ENCODE data around the gene KIF13A.
"Not testable (repeated sequence)": the region's sequence is repeated elsewhere in the genome, so short reads cannot be mapped to it uniquely, and the experiment has no call there.

Gene KIF13A

GRCh38 chr6:17985934-17986655 lies 1.3 kb downstream of the KIF13A start:
- peaks cover 4% of the 10 kb centered on the region; the same call in 1 of the 2 replicates for H3K36me3 ChIP-seq
- H3K27me3 ChIP-seq, result peaks cover 27% of the 10 kb centered on the region
- TF ChIP-seq Cebpa-rat (IDR thresholded peaks at IDR 0.05), result no peak
- H3K4me3 ChIP-seq, result peak overlapping the region; percentile 84
- H4K20me1 ChIP-seq, result peaks cover 23% of the 10 kb centered on the region
- H3K4me1 ChIP-seq, result peaks cover 25% of the 10 kb centered on the region
- H3K4me2 ChIP-seq, result peak overlapping the region; percentile 88
- no peak overlapping the region for H3K27ac ChIP-seq
- H3K9me3 ChIP-seq, result no peaks in the 10 kb centered on the region
- H3K9ac ChIP-seq, result no peak overlapping the region

- Histone ChIP-seq H3K27ac (no peak overlapping the region), H3K27me3 (peaks cover 27% of the 10 kb centered on the region), H3K9me3 (no peaks in the 10 kb centered on the region), H3K4me1 (peaks cover 25% of the 10 kb centered on the region), H3K4me3 (no peak overlapping the region), H3K36me3 (peaks cover 4% of the 10 kb centered on the region; the same call in 1 of the 2 replicates), H3K9ac (no peak overlapping the region), H3K4me2 (0 out of 2 replicates have a peak overlapping the region, but pooled peaks have one; percentile 2), H4K20me1 (peaks cover 23% of the 10 kb centered on the region)
- no peak for TF ChIP-seq Cebpa-rat (IDR thresholded peaks at IDR 0.05)
Measured at GRCh38 chr6:17984812-17985670, 2.4 kb downstream of the KIF13A start.

DNA sequence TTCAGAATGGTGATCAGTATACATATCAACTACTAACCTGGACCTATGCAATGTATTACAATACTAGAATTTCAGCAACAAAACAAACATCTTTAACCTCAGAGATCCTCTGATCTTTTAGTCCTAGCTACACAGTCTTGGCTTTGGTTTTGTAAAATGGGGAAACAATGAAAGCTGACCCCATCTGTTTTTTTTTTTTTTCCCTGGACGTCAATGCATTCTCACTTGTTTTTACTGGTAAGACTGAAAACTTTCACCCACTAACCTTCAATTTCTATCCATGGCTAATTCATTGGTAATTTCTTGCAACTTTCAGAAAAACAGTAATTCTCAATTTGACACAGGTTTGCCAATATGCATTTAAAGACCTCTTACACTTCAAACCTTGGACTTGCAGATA lies 3.0 kb downstream of the KIF13A start:
- no peak overlapping the region for H3K27ac ChIP-seq
- H3K4me3 ChIP-seq, result no peak overlapping the region
- H4K20me1 ChIP-seq, result peaks cover 23% of the 10 kb centered on the region
- no peak overlapping the region for H3K9ac ChIP-seq
- no peak overlapping the region for H3K4me2 ChIP-seq
- no peaks in the 10 kb centered on the region for H3K9me3 ChIP-seq
- H3K27me3 ChIP-seq, result peaks cover 27% of the 10 kb centered on the region
- TF ChIP-seq Cebpa-rat (IDR thresholded peaks at IDR 0.05), result no peak
- peaks cover 4% of the 10 kb centered on the region; the same call in 1 of the 2 replicates for H3K36me3 ChIP-seq
- H3K4me1 ChIP-seq, result peaks cover 25% of the 10 kb centered on the region

- no peak overlapping the region for H3K9ac ChIP-seq
- H3K4me3 ChIP-seq, result no peak overlapping the region
- H3K27me3 ChIP-seq, result peaks cover 27% of the 10 kb centered on the region
- H3K9me3 ChIP-seq, result no peaks in the 10 kb centered on the region
- no peak overlapping the region for H3K27ac ChIP-seq
- H3K4me1 ChIP-seq, result peaks cover 18% of the 10 kb centered on the region
- H3K4me2 ChIP-seq, result no peak overlapping the region
- H3K36me3 ChIP-seq, result peaks cover 4% of the 10 kb centered on the region; the same call in 1 of the 2 replicates
- H4K20me1 ChIP-seq, result peaks cover 23% of the 10 kb centered on the region
- no peak for TF ChIP-seq Cebpa-rat (IDR thresholded peaks at IDR 0.05)
Measured at GRCh38 chr6:17983730-17984129, 3.7 kb downstream of the KIF13A start.

GRCh38 chr6:17980329-17980728 lies 7.1 kb downstream of the KIF13A start:
- H3K27ac ChIP-seq, result no peak overlapping the region

GRCh38 chr6:17979479-17979878 lies 8.0 kb downstream of the KIF13A start:
- Histone ChIP-seq H3K36me3 (peaks cover 10% of the 10 kb centered on the region; the same call in 1 of the 2 replicates), H3K27ac (no peak overlapping the region), H3K9ac (no peak overlapping the region), H4K20me1 (no peaks in the 10 kb centered on the region), H3K4me2 (no peak overlapping the region), H3K9me3 (peaks cover 12% of the 10 kb centered on the region), H3K4me1 (no peaks in the 10 kb centered on the region), H3K4me3 (no peak overlapping the region), H3K27me3 (no peaks in the 10 kb centered on the region)
- no peak for TF ChIP-seq Cebpa-rat (IDR thresholded peaks at IDR 0.05)

More at GRCh38 chr6:17980329-17980728, 7.1 kb downstream of the KIF13A start:
- peaks cover 7% of the 10 kb centered on the region; the same call in 1 of the 2 replicates for H3K27me3 ChIP-seq
- H3K9me3 ChIP-seq, result peaks cover 12% of the 10 kb centered on the region
- peaks cover 5% of the 10 kb centered on the region; the same call in 1 of the 2 replicates for H3K4me1 ChIP-seq
- no peak overlapping the region for H3K4me2 ChIP-seq
- H3K4me3 ChIP-seq, result no peak overlapping the region
- peaks cover 10% of the 10 kb centered on the region; the same call in 1 of the 2 replicates for H3K36me3 ChIP-seq
- TF ChIP-seq Cebpa-rat (IDR thresholded peaks at IDR 0.05), result no peak
- 0 out of 2 replicates have a peak, but pooled peaks cover 7% of the 10 kb centered on the region for H4K20me1 ChIP-seq
- no peak overlapping the region for H3K9ac ChIP-seq

DNA sequence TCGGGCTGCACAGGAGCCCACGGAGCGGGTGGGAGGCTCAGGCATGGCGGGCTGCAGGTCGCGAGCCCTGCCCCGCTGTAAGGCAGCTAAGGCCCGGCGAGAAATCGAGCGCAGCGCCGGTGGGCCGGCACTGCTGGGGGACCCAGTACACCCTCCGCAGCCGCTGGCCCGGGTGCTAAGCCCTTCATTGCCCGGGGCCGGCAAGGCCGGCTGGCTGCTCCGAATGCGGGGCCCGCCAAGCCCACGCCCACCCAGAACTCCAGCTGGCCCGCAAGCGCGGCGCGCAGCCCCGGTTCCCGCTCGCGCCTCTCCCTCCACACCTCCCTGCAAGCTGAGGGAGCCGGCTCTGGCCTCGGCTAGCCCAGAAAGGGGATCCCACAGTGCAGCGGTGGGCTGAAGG lies 11.2 kb downstream of the KIF13A start:
- H3K9ac ChIP-seq, H3K27ac ChIP-seq, H3K4me3 ChIP-seq, H3K4me2 ChIP-seq, H3K36me3 ChIP-seq, H4K20me1 ChIP-seq, H3K27me3 ChIP-seq: not testable (repeated sequence)
- peaks cover 14% of the 10 kb centered on the region for H3K4me1 ChIP-seq
- H3K9me3 ChIP-seq, result peaks cover 12% of the 10 kb centered on the region

DNA sequence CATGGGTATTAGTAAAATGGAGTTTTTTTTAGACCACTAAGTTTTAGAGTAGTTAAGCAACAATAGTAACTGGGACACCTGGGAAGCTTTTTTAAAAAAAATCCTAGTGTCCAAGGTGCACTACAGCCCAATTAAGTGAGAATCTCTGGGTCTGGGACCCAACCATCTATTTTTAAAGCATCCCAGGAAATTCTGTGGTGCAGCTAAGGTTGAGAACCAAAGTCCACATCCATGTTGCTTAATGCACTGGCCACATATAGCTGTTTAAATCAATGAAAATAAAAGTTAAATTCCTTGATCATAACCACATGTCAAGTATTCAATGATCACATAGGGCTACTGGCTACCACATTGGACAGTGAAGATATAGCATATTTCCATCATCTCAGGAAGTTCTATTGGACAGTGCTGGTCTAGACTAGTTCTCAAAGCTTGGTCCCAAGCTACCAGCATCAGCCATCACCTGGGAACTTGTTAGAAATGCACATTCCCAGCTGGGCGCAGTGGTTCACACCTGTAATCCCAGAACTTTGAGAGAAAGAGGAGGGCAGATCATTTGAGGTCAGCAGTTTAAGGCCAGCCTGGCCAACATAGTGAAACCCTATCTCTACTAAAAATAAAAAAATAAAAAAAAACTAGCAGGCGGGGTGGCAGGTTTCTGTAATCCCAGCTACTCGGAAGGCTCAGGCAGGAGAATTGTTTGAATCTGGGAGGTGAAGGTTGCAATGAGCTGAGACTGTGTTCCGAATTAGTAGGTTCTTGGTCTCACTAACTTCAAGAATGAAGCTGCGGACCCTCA lies 12.7 kb downstream of the KIF13A start:
- Histone ChIP-seq H3K9ac (no peak overlapping the region), H3K4me2 (no peak overlapping the region), H3K27me3 (no peaks in the 10 kb centered on the region), H3K4me1 (peaks cover 14% of the 10 kb centered on the region), H4K20me1 (no peaks in the 10 kb centered on the region), H3K4me3 (no peak overlapping the region), H3K36me3 (peaks cover 7% of the 10 kb centered on the region; the same call in 1 of the 2 replicates), H3K27ac (no peak overlapping the region), H3K9me3 (peaks cover 12% of the 10 kb centered on the region)
- no peak for TF ChIP-seq Cebpa-rat (IDR thresholded peaks at IDR 0.05)

GRCh38 chr6:17972978-17973622 lies 14.3 kb downstream of the KIF13A start:
- Histone ChIP-seq H3K36me3 (peaks cover 7% of the 10 kb centered on the region; the same call in 1 of the 2 replicates), H3K4me2 (peak overlapping the region; percentile 39), H3K9me3 (peaks cover 12% of the 10 kb centered on the region), H3K27ac (no peak overlapping the region), H3K27me3 (no peaks in the 10 kb centered on the region), H3K4me3 (no peak overlapping the region), H3K4me1 (peaks cover 18% of the 10 kb centered on the region), H3K9ac (no peak overlapping the region), H4K20me1 (no peaks in the 10 kb centered on the region)
- TF ChIP-seq Cebpa-rat (IDR thresholded peaks at IDR 0.05), result no peak

Measured in BLaER1 (cell line).